ENCODE measurements around the gene LEKR1. TPM values are rescaled to one million over a fixed set of nuclear protein-coding genes. Genes with fewer than 3 reads are reported as not detected.
"Not testable (repeated sequence)": the region's sequence is repeated elsewhere in the genome, so short reads cannot be mapped to it uniquely, and the experiment has no call there.

Gene LEKR1
- total RNA-seq, 5 donors from 2014 or later (not counting 1 experiment from before 2014, with no cell fraction given): 1.2 to 3.6 (median 2.8) TPM

GRCh38 chr3:156862338-156862737 lies 36.2 kb downstream of the LEKR1 start:
- Histone ChIP-seq H3K27ac (ENCODE audit: low read length) (no peak overlapping the region), H3K4me1 (ENCODE audit: control insufficient read depth in 1 of 2, extremely low read depth in 1 of 2, insufficient read depth in 2 of 2, low read length in 2 of 2) (no peaks in the 10 kb centered on the region), H3K27me3 (replicated peaks in 1 of 2; ENCODE audit: control insufficient read depth in 2 of 2, extremely low read depth in 1 of 2, insufficient read depth in 2 of 2, low read length in 1 of 2) (no peaks in the 10 kb centered on the region), H3K36me3 (ENCODE audit: control insufficient read depth in 2 of 2, extremely low read depth in 1 of 2, insufficient read depth in 1 of 2, low read length in 1 of 2) (no peaks in the 10 kb centered on the region), H3K4me3 (ENCODE audit: control insufficient read depth in 1 of 2, extremely low read depth in 1 of 2, low read length in 1 of 2) (no peak overlapping the region), H3K9me3 (no peaks in the 10 kb centered on the region)
- Mint-ChIP-seq H3K4me1 (no peaks in the 10 kb centered on the region), H3K27me3 (peaks cover 0 to 1% of the 10 kb centered on the region in 2 donors), H3K27ac (no peak overlapping the region), H3K4me3 (no peak overlapping the region), H3K36me3 (no peaks in the 10 kb centered on the region), H3K9me3 (no peaks in the 10 kb centered on the region)
- ChIA-PET CTCF (no interaction called here), POLR2A (no interaction called here)
- WGBS (ENCODE audit: insufficient coverage): no CpG with 5 or more reads among the region's 2 CpGs
- no peak for ATAC-seq (replicated peaks in 1 of 4)
- DNase-seq: no peak

GRCh38 chr3:156865732-156866131 lies 39.6 kb downstream of the LEKR1 start:
- no peaks in the 10 kb centered on the region for H3K36me3 ChIP-seq (ENCODE audit: control insufficient read depth in 2 of 2, extremely low read depth in 1 of 2, insufficient read depth in 1 of 2, low read length in 1 of 2)
- H3K27ac Mint-ChIP-seq: no peak overlapping the region
- H3K4me3 Mint-ChIP-seq: no peak overlapping the region
- no peaks in the 10 kb centered on the region for H3K9me3 ChIP-seq
- no peaks in the 10 kb centered on the region for H3K4me1 ChIP-seq (ENCODE audit: control insufficient read depth in 1 of 2, extremely low read depth in 1 of 2, insufficient read depth in 2 of 2, low read length in 2 of 2)
- DNase-seq (no peak), ATAC-seq (replicated peaks in 1 of 4) (no peak)
- CTCF ChIA-PET: no interaction called here
- H3K27me3 Mint-ChIP-seq: no peaks in the 10 kb centered on the region
- no peaks in the 10 kb centered on the region for H3K27me3 ChIP-seq (replicated peaks in 1 of 2; ENCODE audit: control insufficient read depth in 2 of 2, extremely low read depth in 1 of 2, insufficient read depth in 2 of 2, low read length in 1 of 2)
- WGBS (ENCODE audit: insufficient coverage): no CpG with 5 or more reads among the region's 2 CpGs
- no peak overlapping the region for H3K27ac ChIP-seq (ENCODE audit: low read length)
- H3K9me3 Mint-ChIP-seq: no peaks in the 10 kb centered on the region
- POLR2A ChIA-PET: no interaction called here
- no peaks in the 10 kb centered on the region for H3K4me1 Mint-ChIP-seq
- H3K4me3 ChIP-seq (ENCODE audit: control insufficient read depth in 1 of 2, extremely low read depth in 1 of 2, low read length in 1 of 2): no peak overlapping the region
- no peaks in the 10 kb centered on the region for H3K36me3 Mint-ChIP-seq

- Histone ChIP-seq H3K4me3 (ENCODE audit: control insufficient read depth in 1 of 2, extremely low read depth in 1 of 2, low read length in 1 of 2) (no peak overlapping the region), H3K36me3 (ENCODE audit: control insufficient read depth in 2 of 2, extremely low read depth in 1 of 2, insufficient read depth in 1 of 2, low read length in 1 of 2) (no peaks in the 10 kb centered on the region), H3K27ac (ENCODE audit: low read length) (no peak overlapping the region), H3K9me3 (no peaks in the 10 kb centered on the region), H3K27me3 (replicated peaks in 1 of 2; ENCODE audit: control insufficient read depth in 2 of 2, extremely low read depth in 1 of 2, insufficient read depth in 2 of 2, low read length in 1 of 2) (no peaks in the 10 kb centered on the region), H3K4me1 (ENCODE audit: control insufficient read depth in 1 of 2, extremely low read depth in 1 of 2, insufficient read depth in 2 of 2, low read length in 2 of 2) (no peaks in the 10 kb centered on the region)
- ATAC-seq (replicated peaks in 1 of 4) (no peak), DNase-seq (no peak)
- Mint-ChIP-seq H3K4me1 (no peaks in the 10 kb centered on the region), H3K27ac (no peak overlapping the region), H3K36me3 (no peaks in the 10 kb centered on the region), H3K4me3 (no peak overlapping the region), H3K27me3 (peaks cover 0 to 4% of the 10 kb centered on the region in 2 donors), H3K9me3 (peaks cover 0 to 7% (median 6%) of the 10 kb centered on the region in 3 donors)
- CTCF ChIA-PET: no interaction called here
- POLR2A ChIA-PET: no interaction called here
- no CpG with 5 or more reads among the region's 1 CpG for WGBS (ENCODE audit: insufficient coverage)
Observed at GRCh38 chr3:156867174-156867573, 41.0 kb downstream of the LEKR1 start.

- H3K27me3 ChIP-seq (replicated peaks in 1 of 2; ENCODE audit: control insufficient read depth in 2 of 2, extremely low read depth in 1 of 2, insufficient read depth in 2 of 2, low read length in 1 of 2): no peaks in the 10 kb centered on the region
- no peak overlapping the region for H3K4me3 ChIP-seq (ENCODE audit: control insufficient read depth in 1 of 2, extremely low read depth in 1 of 2, low read length in 1 of 2)
- Mint-ChIP-seq H3K36me3 (peaks cover 1% of the 10 kb centered on the region), H3K4me1 (no peaks in the 10 kb centered on the region), H3K27me3 (peaks cover 0 to 4% of the 10 kb centered on the region in 2 donors), H3K27ac (no peak overlapping the region), H3K4me3 (no peak overlapping the region), H3K9me3 (peaks cover under 1 to 12% (median 9%) of the 10 kb centered on the region in 3 donors)
- H3K9me3 ChIP-seq: no peaks in the 10 kb centered on the region
- CTCF ChIA-PET: no interaction called here
- POLR2A ChIA-PET: no interaction called here
- H3K27ac ChIP-seq (ENCODE audit: low read length): no peak overlapping the region
- no CpG with 5 or more reads among the region's 3 CpGs for WGBS (ENCODE audit: insufficient coverage)
- H3K36me3 ChIP-seq (ENCODE audit: control insufficient read depth in 2 of 2, extremely low read depth in 1 of 2, insufficient read depth in 1 of 2, low read length in 1 of 2): no peaks in the 10 kb centered on the region
- no peak for ATAC-seq (replicated peaks in 1 of 4)
- no peaks in the 10 kb centered on the region for H3K4me1 ChIP-seq (ENCODE audit: control insufficient read depth in 1 of 2, extremely low read depth in 1 of 2, insufficient read depth in 2 of 2, low read length in 2 of 2)
- no peak for DNase-seq
Observed at GRCh38 chr3:156867920-156868319, 41.8 kb downstream of the LEKR1 start.

GRCh38 chr3:156873906-156874305 lies 47.8 kb downstream of the LEKR1 start:
- Mint-ChIP-seq H3K27me3 (peaks cover 0 to 4% of the 10 kb centered on the region in 2 donors), H3K27ac (no peak overlapping the region), H3K9me3 (peaks cover 28 to 56% (median 32%) of the 10 kb centered on the region in 3 donors), H3K36me3 (peaks cover 16% of the 10 kb centered on the region), H3K4me1 (no peaks in the 10 kb centered on the region), H3K4me3 (no peak overlapping the region)
- ChIA-PET POLR2A (no interaction called here), CTCF (no interaction called here)
- H3K27me3 ChIP-seq (replicated peaks in 1 of 2; ENCODE audit: control insufficient read depth in 2 of 2, extremely low read depth in 1 of 2, insufficient read depth in 2 of 2, low read length in 1 of 2): no peaks in the 10 kb centered on the region
- ATAC-seq (replicated peaks in 1 of 4): no peak
- no peak overlapping the region for H3K27ac ChIP-seq (ENCODE audit: low read length)
- DNase-seq: no peak
- no peaks in the 10 kb centered on the region for H3K36me3 ChIP-seq (ENCODE audit: control insufficient read depth in 2 of 2, extremely low read depth in 1 of 2, insufficient read depth in 1 of 2, low read length in 1 of 2)
- H3K4me1 ChIP-seq (ENCODE audit: control insufficient read depth in 1 of 2, extremely low read depth in 1 of 2, insufficient read depth in 2 of 2, low read length in 2 of 2): no peaks in the 10 kb centered on the region
- no peaks in the 10 kb centered on the region for H3K9me3 ChIP-seq
- no CpG with 5 or more reads among the region's 1 CpG for WGBS (ENCODE audit: insufficient coverage)
- H3K4me3 ChIP-seq (ENCODE audit: control insufficient read depth in 1 of 2, extremely low read depth in 1 of 2, low read length in 1 of 2): no peak overlapping the region

GRCh38 chr3:156879491-156879890 lies 53.3 kb downstream of the LEKR1 start:
- CTCF ChIA-PET; H3K27me3 ChIP-seq (replicated peaks in 1 of 2; ENCODE audit: control insufficient read depth in 2 of 2, extremely low read depth in 1 of 2, insufficient read depth in 2 of 2, low read length in 1 of 2); H3K4me3 Mint-ChIP-seq; H3K27ac Mint-ChIP-seq; H3K27ac ChIP-seq (ENCODE audit: low read length); H3K4me3 ChIP-seq (ENCODE audit: control insufficient read depth in 1 of 2, extremely low read depth in 1 of 2, low read length in 1 of 2); H3K4me1 Mint-ChIP-seq; H3K9me3 ChIP-seq; POLR2A ChIA-PET; DNase-seq; H3K27me3 Mint-ChIP-seq; ATAC-seq (replicated peaks in 1 of 4); H3K4me1 ChIP-seq (ENCODE audit: control insufficient read depth in 1 of 2, extremely low read depth in 1 of 2, insufficient read depth in 2 of 2, low read length in 2 of 2); H3K36me3 ChIP-seq (ENCODE audit: control insufficient read depth in 2 of 2, extremely low read depth in 1 of 2, insufficient read depth in 1 of 2, low read length in 1 of 2): not testable (repeated sequence)
- Mint-ChIP-seq H3K36me3 (peaks cover 17% of the 10 kb centered on the region), H3K9me3 (peaks cover 12 to 49% (median 44%) of the 10 kb centered on the region in 3 donors)
- 94% methylated on average over 2 of the region's 3 CpGs for WGBS (ENCODE audit: insufficient coverage)

- H3K9me3 ChIP-seq: no peaks in the 10 kb centered on the region
Observed at GRCh38 chr3:156885761-156886160, 59.6 kb downstream of the LEKR1 start.

More at GRCh38 chr3:156885761-156886160, 59.6 kb downstream of the LEKR1 start:
- ChIA-PET POLR2A (no interaction called here), CTCF (no interaction called here)
- Mint-ChIP-seq H3K36me3 (no peaks in the 10 kb centered on the region), H3K27me3 (peaks cover 0 to 3% of the 10 kb centered on the region in 2 donors), H3K9me3 (peaks cover 0 to 25% (median 20%) of the 10 kb centered on the region in 3 donors), H3K4me3 (no peak overlapping the region), H3K27ac (no peak overlapping the region), H3K4me1 (no peaks in the 10 kb centered on the region)
- 92% methylated on average over 1 of the region's 1 CpG for WGBS (ENCODE audit: insufficient coverage)
- no peak overlapping the region for H3K27ac ChIP-seq (ENCODE audit: low read length)
- no peak overlapping the region for H3K4me3 ChIP-seq (ENCODE audit: control insufficient read depth in 1 of 2, extremely low read depth in 1 of 2, low read length in 1 of 2)
- H3K4me1 ChIP-seq (ENCODE audit: control insufficient read depth in 1 of 2, extremely low read depth in 1 of 2, insufficient read depth in 2 of 2, low read length in 2 of 2): no peaks in the 10 kb centered on the region
- no peak for ATAC-seq (replicated peaks in 1 of 4)
- DNase-seq: no peak
- H3K27me3 ChIP-seq (replicated peaks in 1 of 2; ENCODE audit: control insufficient read depth in 2 of 2, extremely low read depth in 1 of 2, insufficient read depth in 2 of 2, low read length in 1 of 2): no peaks in the 10 kb centered on the region
- H3K36me3 ChIP-seq (ENCODE audit: control insufficient read depth in 2 of 2, extremely low read depth in 1 of 2, insufficient read depth in 1 of 2, low read length in 1 of 2): no peaks in the 10 kb centered on the region
